T-helper 9 cell (primary cell): Measurements from ENCODE around the gene CYP3A5.
"Not testable (repeated sequence)": the region's sequence is repeated elsewhere in the genome, so short reads cannot be mapped to it uniquely, and the experiment has no call there.

Source experiments
- DNase-seq: peaks from one replicate; pipeline ENCODE4 v3.0.0-alpha.2; 2020
- total RNA-seq, 2 donors: gene quantifications; one replicate each; lab custom pipeline; 2026; lab: John Stamatoyannopoulos, UW

The CYP3A5 gene
- total RNA-seq = 0 reads per million in 2 donors

DNA sequence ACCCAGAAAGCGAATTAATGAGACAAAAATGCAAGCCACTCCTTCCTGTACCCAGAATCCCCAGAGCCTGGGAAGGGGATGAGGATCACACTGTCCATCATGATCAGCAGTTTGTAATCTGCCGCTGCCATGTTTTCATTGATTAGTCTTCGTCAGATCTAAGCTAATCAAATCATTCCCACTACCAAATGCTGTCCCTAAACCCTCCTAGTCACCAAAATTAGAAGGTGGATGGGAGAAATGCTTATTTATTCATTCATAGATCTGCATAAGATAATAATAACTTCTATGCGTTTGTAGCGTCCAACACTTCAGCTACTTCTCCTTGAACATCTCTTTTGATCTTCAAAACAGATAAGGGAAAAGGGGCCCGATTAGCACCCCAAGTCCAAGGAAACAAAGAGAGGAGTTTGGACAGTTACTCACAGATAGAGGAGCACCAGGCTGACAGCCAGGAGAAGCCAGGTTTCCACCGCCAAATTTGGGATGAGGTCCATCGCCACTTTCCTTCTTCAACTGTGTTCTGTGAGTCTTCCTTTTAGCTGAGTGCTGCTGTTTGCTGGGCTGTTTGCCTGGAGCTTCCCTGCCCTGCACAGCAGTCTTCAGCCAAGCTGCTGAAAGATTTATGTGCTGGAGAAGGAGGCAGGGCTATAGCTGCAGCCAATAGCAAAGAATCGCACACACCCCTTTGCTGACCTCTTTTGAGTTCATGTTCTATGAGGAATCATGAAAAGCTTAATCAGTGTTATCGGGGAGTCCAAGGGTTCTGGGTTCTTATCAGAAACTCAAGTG, at the start of gene CYP3A5:
Gene CYP3A5 (minus strand): TSS at position 597 of the 792 bp plus-strand sequence. CDS start 100 bp downstream, at position 497.
- DNase-seq = no peak

DNA sequence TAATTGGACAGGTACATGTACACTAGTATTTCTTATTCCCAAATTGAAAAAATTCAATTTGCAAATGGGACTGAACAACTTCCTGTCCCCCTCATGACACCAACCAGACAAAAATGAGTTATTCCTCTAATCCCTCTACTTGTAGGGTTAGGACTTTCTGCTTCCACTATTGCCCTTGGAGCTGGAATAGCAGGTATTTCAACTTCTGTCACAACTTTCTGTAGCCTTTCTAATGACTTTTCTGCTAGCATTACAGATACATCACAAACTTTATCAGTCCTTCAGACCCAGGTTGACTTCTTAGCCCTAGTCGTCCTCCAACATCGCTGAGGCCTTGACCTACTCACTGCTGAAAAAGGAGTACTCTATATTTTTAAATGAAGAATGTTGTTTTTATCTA, 48.8 kb upstream of the CYP3A5 start:
- DNase-seq = no peak

GRCh38 chr7:99723201-99723600, 43.4 kb upstream of the CYP3A5 start:
- DNase-seq = not testable (repeated sequence)

GRCh38 chr7:99720800-99721595, 41.2 kb upstream of the CYP3A5 start:
- DNase-seq = no peak

- DNase-seq = no peak
Measured at GRCh38 chr7:99719996-99720769, 40.4 kb upstream of the CYP3A5 start.

- DNase-seq = no peak
Measured at GRCh38 chr7:99713995-99714570, 34.3 kb upstream of the CYP3A5 start.

DNA sequence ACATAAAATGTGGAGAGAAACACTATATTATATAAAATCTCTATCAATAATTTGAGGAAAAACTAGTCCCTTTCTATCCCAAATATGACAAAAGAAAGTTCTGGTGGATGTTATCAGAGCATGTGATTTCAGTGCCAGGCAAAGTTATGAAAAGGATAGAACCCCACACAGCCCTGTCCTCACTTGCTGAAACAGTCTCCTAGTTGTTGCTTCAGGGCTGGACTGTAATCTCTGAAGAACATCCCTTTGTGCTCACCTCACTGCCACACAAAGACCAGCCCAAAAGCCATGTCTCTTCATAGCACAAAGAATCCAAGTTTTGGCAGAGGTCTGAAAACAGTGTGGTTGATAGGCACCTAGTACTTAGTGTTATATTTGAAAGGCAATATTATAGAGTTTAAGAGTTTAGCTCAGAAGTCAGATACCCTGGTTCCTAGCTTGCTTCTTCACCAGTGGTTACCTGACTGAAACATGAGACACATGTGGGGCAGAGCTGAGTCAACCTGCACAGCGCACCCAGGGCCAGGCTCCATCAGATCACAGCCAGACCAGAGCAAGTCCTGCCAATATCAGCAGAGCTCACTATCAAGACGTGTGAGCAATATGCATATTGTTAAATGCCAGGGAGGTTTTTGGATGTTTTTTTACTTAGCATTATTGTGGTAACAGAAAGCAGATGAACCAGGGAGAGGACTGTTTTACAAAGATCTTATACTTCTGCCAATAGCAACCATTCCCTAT, 30.2 kb upstream of the CYP3A5 start:
- DNase-seq = no peak

- no peak for DNase-seq
Measured at GRCh38 chr7:99709260-99709659, 29.5 kb upstream of the CYP3A5 start.

DNA sequence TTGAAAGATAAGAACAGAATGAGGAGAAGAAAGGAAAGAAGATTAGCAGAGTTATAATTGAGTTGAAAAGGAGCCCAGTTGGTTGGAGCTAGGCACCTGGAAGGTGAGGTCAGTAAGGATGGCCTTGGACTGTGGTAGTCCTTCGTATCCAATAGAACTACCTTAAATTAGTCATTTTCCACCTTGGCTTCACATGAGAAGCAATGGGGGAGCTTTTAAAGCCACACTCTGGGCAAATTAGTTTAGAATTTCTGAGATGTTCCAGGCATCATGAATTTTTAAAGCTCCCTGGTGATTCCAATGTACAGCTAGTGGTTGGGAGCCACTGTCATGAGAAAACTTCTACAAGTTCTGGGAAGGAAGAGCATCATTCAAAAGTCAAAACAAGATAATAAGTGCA, 27.3 kb upstream of the CYP3A5 start:
- no peak for DNase-seq

DNA sequence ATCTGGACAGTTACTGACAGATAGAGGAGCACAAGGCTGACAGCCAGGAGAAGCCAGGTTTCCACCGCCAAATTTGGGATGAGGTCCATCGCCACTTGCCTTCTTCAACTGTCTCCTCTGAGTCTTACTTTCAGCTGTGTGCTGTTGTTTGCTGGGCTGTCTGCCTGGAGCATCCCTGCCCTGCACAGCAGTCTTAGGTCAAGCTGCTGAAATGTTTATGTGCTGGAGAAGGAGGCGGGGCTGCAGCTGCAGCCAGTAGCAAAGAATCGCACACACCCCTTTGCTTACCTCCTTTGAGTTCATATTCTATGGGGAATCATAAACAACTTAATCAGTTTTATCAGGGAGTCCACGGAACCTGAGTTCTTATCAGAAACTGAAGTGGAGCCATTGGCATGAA, 20.1 kb upstream of the CYP3A5 start:
- DNase-seq = no peak

- not testable (repeated sequence) for DNase-seq
Measured at GRCh38 chr7:99698867-99699730, 19.3 kb upstream of the CYP3A5 start.

DNA sequence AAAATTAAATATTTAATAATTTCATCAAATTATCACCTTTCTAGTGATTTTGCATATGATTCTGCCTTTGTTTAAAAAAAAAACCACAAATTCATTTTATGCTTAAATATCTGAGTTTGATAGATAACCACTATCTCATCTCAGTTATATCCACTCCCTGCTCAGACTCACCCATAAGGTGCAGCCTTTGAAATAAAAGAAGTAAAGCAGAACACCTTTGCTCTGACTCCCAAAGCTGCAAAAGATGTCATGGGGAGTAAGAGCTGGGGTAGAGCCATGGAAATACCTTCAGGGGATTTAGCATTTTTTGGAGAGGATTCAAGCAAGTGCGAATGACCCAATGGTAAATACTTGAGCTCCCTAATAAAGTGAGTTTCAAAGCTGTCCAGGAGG, 15.1 kb upstream of the CYP3A5 start:
- DNase-seq = no peak

DNA sequence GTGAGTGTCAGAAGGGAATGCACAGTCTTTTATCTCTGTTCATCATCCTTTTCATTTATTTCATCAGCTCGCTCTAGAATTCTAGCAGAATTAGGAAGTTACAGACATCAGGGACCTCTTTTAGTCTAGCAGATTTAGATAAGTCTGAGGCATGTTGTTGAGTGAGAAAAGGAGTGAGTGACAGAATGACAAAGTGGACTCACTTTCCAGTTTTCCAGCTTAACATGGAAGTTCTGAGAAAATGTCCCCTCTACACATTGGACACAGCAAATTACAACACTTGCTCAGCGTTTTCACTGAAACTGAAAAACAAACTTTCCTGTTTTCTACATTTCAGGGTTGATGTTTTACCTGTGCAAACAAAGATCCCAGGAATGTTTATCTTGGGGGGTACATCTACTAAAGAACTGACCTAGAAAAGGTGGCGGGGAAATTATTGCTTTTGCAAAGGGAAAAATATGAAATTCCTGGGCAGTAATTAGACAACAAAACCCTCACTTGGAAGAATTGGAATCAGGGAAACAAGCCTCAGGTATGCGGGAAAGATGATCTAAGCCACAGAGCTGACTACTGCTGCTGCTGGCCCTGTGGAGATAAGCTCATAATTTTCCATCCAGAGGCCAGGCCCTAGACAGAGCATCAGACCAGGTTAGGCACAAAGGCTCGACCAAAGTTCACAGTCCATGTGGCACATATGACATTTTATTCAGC, 14.6 kb upstream of the CYP3A5 start:
- no peak for DNase-seq

GRCh38 chr7:99693427-99694200, 13.8 kb upstream of the CYP3A5 start:
- no peak for DNase-seq

GRCh38 chr7:99693100-99693426, 13.3 kb upstream of the CYP3A5 start:
- DNase-seq = no peak

- DNase-seq = not testable (repeated sequence)
Measured at GRCh38 chr7:99692563-99692962, 12.8 kb upstream of the CYP3A5 start.

- not testable (repeated sequence) for DNase-seq
Measured at GRCh38 chr7:99691658-99692057, 11.9 kb upstream of the CYP3A5 start.

DNA sequence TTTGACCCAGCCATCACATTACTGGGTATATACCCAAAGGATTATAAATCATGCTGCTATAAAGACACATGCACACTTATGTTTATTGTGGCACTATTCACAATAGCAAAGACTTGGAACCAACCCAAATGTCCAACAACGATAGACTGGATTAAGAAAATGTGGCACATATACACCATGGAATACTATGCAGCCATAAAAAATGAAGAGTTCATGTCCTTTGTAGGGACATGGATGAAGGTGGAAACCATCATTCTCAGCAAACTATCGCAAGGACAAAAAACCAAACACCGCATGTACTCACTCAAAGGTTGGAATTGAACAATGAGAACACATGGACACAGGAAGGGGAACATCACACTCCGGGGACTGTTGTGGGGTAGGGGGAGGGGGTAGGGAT, 11.1 kb upstream of the CYP3A5 start:
- DNase-seq = not testable (repeated sequence)

- DNase-seq = not testable (repeated sequence)
Measured at GRCh38 chr7:99685871-99686608, 6.2 kb upstream of the CYP3A5 start.
